IMR-90 (cell line): ENCODE data around the gene ST6GALNAC3.

Experiments
- BHLHE40 ChIP-seq: fragments of 150-350 bp; IDR thresholded peaks from 2 replicates; pipeline ENCODE4 v1.6.1; 2016; ENCODE audit warnings: mild to moderate bottlenecking, low read depth, low read length
- CEBPB ChIP-seq: IDR thresholded peaks from 2 replicates; pipeline ENCODE4 v1.6.1; 2012; ENCODE audit warnings: low read depth, low read length, improper control_type of control experiment
- POLR2A ChIP-seq: IDR thresholded peaks from 2 replicates; pipeline ENCODE4 v1.6.1; 2012; ENCODE audit warnings: mild to moderate bottlenecking, low read depth, low read length
- TF ChIP-seq, protein P1 (sequence below): conservative IDR thresholded peaks from 2 replicates; pipeline ENCODE4 v1.5.1; 2012; ENCODE audit warnings: mild to moderate bottlenecking, low read depth, low read length, improper control_type of control experiment

DNA sequence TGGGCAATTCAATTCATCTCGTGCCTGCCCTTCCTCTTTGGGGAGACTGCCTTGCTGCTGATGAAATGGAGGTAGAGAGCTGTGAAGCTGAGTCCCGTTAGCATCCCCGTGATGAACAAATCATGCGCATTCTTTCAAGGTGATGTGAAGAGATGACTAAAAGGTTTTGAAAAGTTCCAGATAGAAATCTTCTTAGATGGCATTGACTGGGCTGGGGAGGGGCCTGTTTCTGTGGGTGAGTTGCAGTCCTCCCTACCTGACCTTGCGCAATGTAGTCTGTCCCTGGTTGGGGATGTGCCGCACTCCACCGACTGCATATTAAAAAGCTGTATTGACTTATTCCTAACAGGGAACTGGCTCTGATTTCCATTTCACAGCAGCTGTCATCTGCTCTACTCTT, 49.6 kb downstream of the ST6GALNAC3 start:
- TF ChIP-seq BHLHE40 (no peak), POLR2A (no peak), CEBPB (peak; percentile 70)
- TF ChIP-seq, protein P1, sequence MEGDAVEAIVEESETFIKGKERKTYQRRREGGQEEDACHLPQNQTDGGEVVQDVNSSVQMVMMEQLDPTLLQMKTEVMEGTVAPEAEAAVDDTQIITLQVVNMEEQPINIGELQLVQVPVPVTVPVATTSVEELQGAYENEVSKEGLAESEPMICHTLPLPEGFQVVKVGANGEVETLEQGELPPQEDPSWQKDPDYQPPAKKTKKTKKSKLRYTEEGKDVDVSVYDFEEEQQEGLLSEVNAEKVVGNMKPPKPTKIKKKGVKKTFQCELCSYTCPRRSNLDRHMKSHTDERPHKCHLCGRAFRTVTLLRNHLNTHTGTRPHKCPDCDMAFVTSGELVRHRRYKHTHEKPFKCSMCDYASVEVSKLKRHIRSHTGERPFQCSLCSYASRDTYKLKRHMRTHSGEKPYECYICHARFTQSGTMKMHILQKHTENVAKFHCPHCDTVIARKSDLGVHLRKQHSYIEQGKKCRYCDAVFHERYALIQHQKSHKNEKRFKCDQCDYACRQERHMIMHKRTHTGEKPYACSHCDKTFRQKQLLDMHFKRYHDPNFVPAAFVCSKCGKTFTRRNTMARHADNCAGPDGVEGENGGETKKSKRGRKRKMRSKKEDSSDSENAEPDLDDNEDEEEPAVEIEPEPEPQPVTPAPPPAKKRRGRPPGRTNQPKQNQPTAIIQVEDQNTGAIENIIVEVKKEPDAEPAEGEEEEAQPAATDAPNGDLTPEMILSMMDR, result no peak
